Amniotic stem cell (primary cell): Measurements from ENCODE around the gene EIF4ENIF1.
"Not testable (repeated sequence)": the region's sequence is repeated elsewhere in the genome, so short reads cannot be mapped to it uniquely, and the experiment has no call there.

Experiments used
- DNase-seq: peaks from one replicate; lab custom pipeline; 2025; lab: John Stamatoyannopoulos, UW

The EIF4ENIF1 gene

GRCh38 chr22:31442768-31443489 lies 46.7 kb downstream of the EIF4ENIF1 start:
- no peak for DNase-seq

GRCh38 chr22:31441652-31442051 lies 48.0 kb downstream of the EIF4ENIF1 start:
- DNase-seq: no peak

- no peak for DNase-seq
These were observed 49.0 kb downstream of the EIF4ENIF1 start for GRCh38 chr22:31440681-31441080.

GRCh38 chr22:31439808-31440207 lies 49.8 kb downstream of the EIF4ENIF1 start:
- no peak for DNase-seq

- DNase-seq: no peak
These were observed 53.5 kb downstream of the EIF4ENIF1 start for GRCh38 chr22:31436132-31436531.

- DNase-seq: no peak
These were observed 57.7 kb downstream of the EIF4ENIF1 start for GRCh38 chr22:31431950-31432349.

GRCh38 chr22:31425331-31426050 lies 64.2 kb downstream of the EIF4ENIF1 start:
- DNase-seq: no peak

- DNase-seq: not testable (repeated sequence)
These were observed 87.3 kb downstream of the EIF4ENIF1 start for GRCh38 chr22:31402350-31402749.

- no peak for DNase-seq
These were observed 89.6 kb downstream of the EIF4ENIF1 start for GRCh38 chr22:31400023-31400397.

- DNase-seq: peak; percentile 92
These were observed 90.2 kb downstream of the EIF4ENIF1 start, which contains the start of gene DRG1 for GRCh38 chr22:31399211-31400022. Gene DRG1, plus strand, starts transcription at chr22:31399604. Its CDS starts 80 bp downstream, at chr22:31399684.

GRCh38 chr22:31398231-31398630 lies 91.4 kb downstream of the EIF4ENIF1 start:
- no peak for DNase-seq

- DNase-seq: no peak
These were observed 95.3 kb downstream of the EIF4ENIF1 start for GRCh38 chr22:31394326-31394725.

GRCh38 chr22:31393893-31394292 lies 95.7 kb downstream of the EIF4ENIF1 start:
- DNase-seq: no peak
